ENCODE data around the gene IQSEC1. TPM values are rescaled to one million over a fixed set of nuclear protein-coding genes. Genes with fewer than 3 reads are reported as not detected.
A peak's percentile ranks its signal among the peaks of the same experiment; 100 is the strongest.

Gene IQSEC1
- polyA plus RNA-seq, 3 donors = 17.7 to 61.7 (median 30.3) TPM

- Histone ChIP-seq H3K4me1 (ENCODE audit: control insufficient read depth in 1 of 2, insufficient read depth in 2 of 2, low read length in 2 of 2) (peaks cover 26 to 27% of the 10 kb centered on the region in 2 donors), H3K36me3 (replicated peaks in 1 of 2; ENCODE audit: control insufficient read depth in 1 of 2, insufficient read depth in 2 of 2, low read length in 2 of 2) (no peaks in the 10 kb centered on the region), H2AFZ (ENCODE audit: insufficient read depth, low read depth, low read length, poor library complexity, severe bottlenecking) (peak overlapping the region; percentile 14), H4K20me1 (ENCODE audit: insufficient read depth, low read length) (no peaks in the 10 kb centered on the region), H3K4me3 (replicated peaks in 1 of 3; ENCODE audit: low read depth in 2 of 3, low read length in 3 of 3) (peak overlapping the region in 1 of 3 experiments; percentile 12), H3K27ac (ENCODE audit: low read depth in 1 of 2, low read length in 2 of 2) (peak overlapping the region; percentile 64 to 71), H3K9ac (ENCODE audit: insufficient read depth, low read length, poor library complexity, severe bottlenecking) (peak overlapping the region; percentile 4), H3K79me2 (ENCODE audit: insufficient read depth, low read length) (no peaks in the 10 kb centered on the region), H3K9me3 (replicated peaks in 1 of 2; ENCODE audit: control insufficient read depth in 1 of 2, insufficient read depth in 1 of 2, low read length in 2 of 2) (no peaks in the 10 kb centered on the region), H3K4me2 (replicated peaks; ENCODE audit: extremely low read depth, low read length, poor library complexity, severe bottlenecking) (peak overlapping the region; percentile 9), H3K27me3 (ENCODE audit: control insufficient read depth in 2 of 2, insufficient read depth in 2 of 2, low read length in 2 of 2) (no peaks in the 10 kb centered on the region)
- no peaks in the 10 kb centered on the region for H3K36me3 Mint-ChIP-seq
- TF ChIP-seq, protein P1, sequence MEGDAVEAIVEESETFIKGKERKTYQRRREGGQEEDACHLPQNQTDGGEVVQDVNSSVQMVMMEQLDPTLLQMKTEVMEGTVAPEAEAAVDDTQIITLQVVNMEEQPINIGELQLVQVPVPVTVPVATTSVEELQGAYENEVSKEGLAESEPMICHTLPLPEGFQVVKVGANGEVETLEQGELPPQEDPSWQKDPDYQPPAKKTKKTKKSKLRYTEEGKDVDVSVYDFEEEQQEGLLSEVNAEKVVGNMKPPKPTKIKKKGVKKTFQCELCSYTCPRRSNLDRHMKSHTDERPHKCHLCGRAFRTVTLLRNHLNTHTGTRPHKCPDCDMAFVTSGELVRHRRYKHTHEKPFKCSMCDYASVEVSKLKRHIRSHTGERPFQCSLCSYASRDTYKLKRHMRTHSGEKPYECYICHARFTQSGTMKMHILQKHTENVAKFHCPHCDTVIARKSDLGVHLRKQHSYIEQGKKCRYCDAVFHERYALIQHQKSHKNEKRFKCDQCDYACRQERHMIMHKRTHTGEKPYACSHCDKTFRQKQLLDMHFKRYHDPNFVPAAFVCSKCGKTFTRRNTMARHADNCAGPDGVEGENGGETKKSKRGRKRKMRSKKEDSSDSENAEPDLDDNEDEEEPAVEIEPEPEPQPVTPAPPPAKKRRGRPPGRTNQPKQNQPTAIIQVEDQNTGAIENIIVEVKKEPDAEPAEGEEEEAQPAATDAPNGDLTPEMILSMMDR (IDR thresholded peaks at IDR 0.05) = no peak
- 91% methylated on average over 13 of the region's 15 CpGs for WGBS (ENCODE audit: insufficient coverage)
- intact Hi-C loops (cut with micrococcal nuclease) = loop anchor here (5.0 to 10.0 kb wide), 2 partner anchors 34 to 52 kb away; no protein-coding TSS in a partner anchor
- H3K9me3 Mint-ChIP-seq = peaks cover 0 to 3% (median 0%) of the 10 kb centered on the region in 7 donors
- H3K27me3 Mint-ChIP-seq (ENCODE audit: low read depth in 3 of 3) = peaks cover 1 to 4% (median 1%) of the 10 kb centered on the region in 3 donors
- peak overlapping the region; percentile 79 to 97 (median 90) for H3K27ac Mint-ChIP-seq
- peak overlapping the region in 1 of 2 donors; percentile 33 for H3K4me3 Mint-ChIP-seq
- H3K4me1 Mint-ChIP-seq = peaks cover 30% of the 10 kb centered on the region
- DNase-seq = no peak
These were observed 26.5 kb downstream of the IQSEC1 start for GRCh38 chr3:13046569-13047274.

DNA sequence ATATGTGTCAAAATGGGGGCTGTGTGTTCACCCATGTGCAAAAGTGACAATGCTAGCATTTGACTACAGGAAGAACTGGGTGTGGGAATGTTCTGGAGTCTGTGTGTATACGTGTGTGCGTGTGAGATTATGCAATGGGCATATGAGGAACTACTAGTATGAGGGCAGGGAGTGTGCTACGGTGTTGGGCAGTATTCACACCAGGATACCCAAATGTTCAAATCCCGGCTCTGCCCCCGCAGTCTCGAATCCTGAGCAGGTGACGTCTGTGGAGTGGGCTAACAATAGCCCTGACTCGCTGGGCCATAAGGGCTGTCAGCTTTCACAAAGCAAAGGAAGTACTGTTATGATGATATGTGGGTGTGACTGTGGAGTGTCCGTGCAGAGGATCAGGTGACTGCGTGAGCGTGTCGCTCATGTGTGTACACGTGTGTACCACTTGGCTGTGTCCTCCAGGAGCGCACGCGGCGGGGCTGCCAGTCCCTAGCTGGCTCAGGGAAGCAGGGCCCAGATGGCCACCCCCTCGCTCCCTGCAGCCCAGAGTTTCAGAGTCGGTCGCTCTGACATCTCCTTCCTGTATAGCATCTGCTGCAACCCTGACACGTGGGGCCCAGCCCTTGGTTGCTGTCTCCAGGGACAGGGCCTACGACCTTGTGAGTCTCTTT lies 27.2 kb downstream of the IQSEC1 start:
- intact Hi-C loops (cut with micrococcal nuclease) = loop anchor here (5.0 to 10.0 kb wide), 2 partner anchors 34 to 51 kb away; no protein-coding TSS in a partner anchor
- Histone ChIP-seq H3K27me3 (ENCODE audit: control insufficient read depth in 2 of 2, insufficient read depth in 2 of 2, low read length in 2 of 2) (no peaks in the 10 kb centered on the region), H3K9me3 (replicated peaks in 1 of 2; ENCODE audit: control insufficient read depth in 1 of 2, insufficient read depth in 1 of 2, low read length in 2 of 2) (no peaks in the 10 kb centered on the region), H3K4me1 (ENCODE audit: control insufficient read depth in 1 of 2, insufficient read depth in 2 of 2, low read length in 2 of 2) (peaks cover 26 to 27% of the 10 kb centered on the region in 2 donors), H3K27ac (ENCODE audit: low read depth in 1 of 2, low read length in 2 of 2) (peak overlapping the region; percentile 64 to 71), H3K9ac (ENCODE audit: insufficient read depth, low read length, poor library complexity, severe bottlenecking) (peak overlapping the region; percentile 4), H3K79me2 (ENCODE audit: insufficient read depth, low read length) (no peaks in the 10 kb centered on the region), H3K4me2 (replicated peaks; ENCODE audit: extremely low read depth, low read length, poor library complexity, severe bottlenecking) (peak overlapping the region; percentile 9), H2AFZ (ENCODE audit: insufficient read depth, low read depth, low read length, poor library complexity, severe bottlenecking) (peak overlapping the region; percentile 14), H4K20me1 (ENCODE audit: insufficient read depth, low read length) (no peaks in the 10 kb centered on the region), H3K36me3 (replicated peaks in 1 of 2; ENCODE audit: control insufficient read depth in 1 of 2, insufficient read depth in 2 of 2, low read length in 2 of 2) (no peaks in the 10 kb centered on the region), H3K4me3 (replicated peaks in 1 of 3; ENCODE audit: low read depth in 2 of 3, low read length in 3 of 3) (peak overlapping the region in 1 of 3 experiments; percentile 12)
- TF ChIP-seq, protein P1 (IDR thresholded peaks at IDR 0.05) = no peak
- 33% methylated on average over 20 of the region's 22 CpGs for WGBS (ENCODE audit: insufficient coverage)
- Mint-ChIP-seq H3K4me1 (peaks cover 30% of the 10 kb centered on the region), H3K9me3 (peaks cover 0 to 8% (median 0%) of the 10 kb centered on the region in 7 donors), H3K36me3 (no peaks in the 10 kb centered on the region), H3K27ac (peak overlapping the region; percentile 87 to 97 (median 94)), H3K27me3 (ENCODE audit: low read depth in 3 of 3) (peaks cover 3 to 9% (median 7%) of the 10 kb centered on the region in 3 donors), H3K4me3 (peak overlapping the region in 1 of 2 donors; percentile 64)
- peak; percentile 81 to 88 (median 86) for DNase-seq
